Fibroblast of lung (primary cell): Measurements from ENCODE around the gene HERPUD1. TPM values are rescaled to one million over a fixed set of nuclear protein-coding genes. Genes with fewer than 3 reads are reported as not detected.

Source experiments
- DNase-seq, 2 donors: peaks; one replicate each; pipeline versions ENCODE4 v3.0.0 to v3.0.0-alpha.2; 2010; ENCODE audit warnings: low read depth in 2 of 2
- H2AFZ ChIP-seq: 2 replicates; pipeline ENCODE4 v1.5.1; 2012; ENCODE audit warnings: low read length, control low read depth, inconsistent platforms
- H3K27ac ChIP-seq: 2 replicates; pipeline ENCODE4 v1.5.1; 2011; ENCODE audit warnings: low read length, control low read depth; ENCODE audit not compliant: insufficient read depth
- H3K27me3 ChIP-seq: 2 replicates; pipeline ENCODE4 v1.5.1; 2011; ENCODE audit warnings: mild to moderate bottlenecking, low read length; ENCODE audit not compliant: control insufficient read depth, insufficient read depth
- H3K36me3 ChIP-seq: 2 replicates; pipeline ENCODE4 v1.5.1; 2011; ENCODE audit warnings: low read length; ENCODE audit not compliant: control insufficient read depth, insufficient read depth
- H3K4me1 ChIP-seq: 2 replicates; pipeline ENCODE4 v1.5.1; 2011; ENCODE audit warnings: low read length; ENCODE audit not compliant: control insufficient read depth, insufficient read depth; ENCODE audit errors: extremely low read depth
- H3K4me2 ChIP-seq: 2 replicates; pipeline ENCODE4 v1.5.1; 2011; ENCODE audit warnings: low read length, control low read depth; ENCODE audit not compliant: insufficient read depth; ENCODE audit errors: extremely low read depth
- H3K4me3 ChIP-seq, 4 experiments: fragments of 200-600 bp in 1 of 4; sonication (generic) in 1 of 4; replicated peaks in 1 of 4; 2 replicates each; pipeline ENCODE4 v1.5.1; 2011 to 2016; ENCODE audit warnings: low read length in 4 of 4, low read depth in 3 of 4, mild to moderate bottlenecking in 3 of 4, control low read depth in 2 of 4, inconsistent platforms in 1 of 4, mixed read lengths in 1 of 4; ENCODE audit not compliant: insufficient read depth in 1 of 4; ENCODE audit errors: control extremely low read depth in 1 of 4
- H3K79me2 ChIP-seq: 2 replicates; pipeline ENCODE4 v1.5.1; 2012; ENCODE audit warnings: mild to moderate bottlenecking, low read length, inconsistent platforms; ENCODE audit not compliant: control insufficient read depth, insufficient read depth
- H3K9ac ChIP-seq: 2 replicates; pipeline ENCODE4 v1.5.1; 2011; ENCODE audit warnings: mild to moderate bottlenecking, low read length, control low read depth; ENCODE audit not compliant: insufficient read depth
- H3K9me3 ChIP-seq: 2 replicates; pipeline ENCODE4 v1.5.1; 2012; ENCODE audit warnings: low read depth, low read length; ENCODE audit not compliant: control insufficient read depth, insufficient read depth
- H4K20me1 ChIP-seq: 2 replicates; pipeline ENCODE4 v1.5.1; 2011; ENCODE audit warnings: low read length; ENCODE audit not compliant: control insufficient read depth, insufficient read depth; ENCODE audit errors: extremely low read depth
- CTCF ChIP-seq, 2 donors: IDR thresholded peaks in 1 of 2; conservative IDR thresholded peaks in 1 of 2; 1 replicate in 1 of 2; 2 replicates in 1 of 2; pipeline ENCODE4 v1.5.1; 2011 to 2012; ENCODE audit warnings: low read length in 2 of 2, control low read depth in 1 of 2, inconsistent platforms in 1 of 2, low read depth in 1 of 2, mild to moderate bottlenecking in 1 of 2
- EZH2 ChIP-seq: IDR thresholded peaks from 2 replicates; pipeline ENCODE4 v1.5.1; 2012; ENCODE audit warnings: low read length, control low read depth, mild to moderate bottlenecking; ENCODE audit errors: missing control alignments
- polyA plus RNA-seq, 2 donors: library from polyadenylated mRNA; depleted of rRNA in 1 of 2; stranded (reverse) in 1 of 2; unstranded in 1 of 2; fragments of >200 nt; gene quantifications; 2 replicates each; pipeline ENCODE4 v1.2.1, GENCODE V29; 2011 to 2012; ENCODE audit warnings: missing spikeins in 1 of 2
- total RNA-seq: library from RNA; depleted of rRNA; stranded (reverse); fragments of >200 nt; gene quantifications from 2 replicates; pipeline ENCODE4 v1.2.1, GENCODE V29; 2014

Gene HERPUD1
- total and polyA plus RNA-seq, 2 donors (not counting 1 experiment from before 2014, with no cell fraction given) = 117 to 199 TPM

GRCh38 chr16:56993204-56993603 is 61.3 kb downstream of the HERPUD1 start:
- Histone ChIP-seq H4K20me1 (no peaks in the 10 kb centered on the region), H3K4me2 (no peak overlapping the region), H3K9me3 (no peaks in the 10 kb centered on the region), H3K4me3 (no peak overlapping the region), H3K79me2 (peaks cover 67% of the 10 kb centered on the region), H3K4me1 (peaks cover 8% of the 10 kb centered on the region), H3K36me3 (peaks cover 3% of the 10 kb centered on the region), H3K27ac (no peak overlapping the region), H3K9ac (no peak overlapping the region), H3K27me3 (no peaks in the 10 kb centered on the region), H2AFZ (no peak overlapping the region)
- peak in 1 of 2 donors; percentile 55 for DNase-seq
- TF ChIP-seq CTCF (conservative IDR thresholded peaks at IDR 0.05 in 1 of 2, IDR thresholded peaks at IDR 0.05 in 1 of 2; ENCODE audit: low read depth in 1 of 2, low read length in 2 of 2) (no peak), EZH2 (no peak)

- peaks cover 10% of the 10 kb centered on the region for H3K4me1 ChIP-seq
- DNase-seq = no peak
- H3K27me3 ChIP-seq = no peaks in the 10 kb centered on the region
- no peak overlapping the region for H3K27ac ChIP-seq
- H3K36me3 ChIP-seq = peaks cover 3% of the 10 kb centered on the region
- TF ChIP-seq EZH2 (no peak), CTCF (conservative IDR thresholded peaks at IDR 0.05 in 1 of 2, IDR thresholded peaks at IDR 0.05 in 1 of 2; ENCODE audit: low read depth in 1 of 2, low read length in 2 of 2) (no peak)
- no peaks in the 10 kb centered on the region for H4K20me1 ChIP-seq
- H2AFZ ChIP-seq = no peak overlapping the region
- no peaks in the 10 kb centered on the region for H3K9me3 ChIP-seq
- H3K9ac ChIP-seq = no peak overlapping the region
- no peak overlapping the region for H3K4me3 ChIP-seq
- H3K79me2 ChIP-seq = peaks cover 72% of the 10 kb centered on the region
- H3K4me2 ChIP-seq = no peak overlapping the region
Measured at GRCh38 chr16:56994311-56994710, 62.4 kb downstream of the HERPUD1 start.

Other genes with a start within 250 kb of the HERPUD1 start
- 86.8 and 137 TPM in 2 replicates for gene MT1X, start 249.7 kb upstream of the HERPUD1 start, total RNA-seq
- gene MT1X, start 249.7 kb upstream of the HERPUD1 start, polyA plus RNA-seq = 137 and 242 TPM in 2 replicates
- gene NUP93, start 202.0 kb upstream of the HERPUD1 start, total RNA-seq = 36.7 and 42.9 TPM in 2 replicates
- gene NUP93, start 202.0 kb upstream of the HERPUD1 start, polyA plus RNA-seq = 37.6 and 61.0 TPM in 2 replicates
- not detected in 2 replicates for gene SLC12A3, start 66.9 kb upstream of the HERPUD1 start, total RNA-seq
- gene SLC12A3, start 66.9 kb upstream of the HERPUD1 start, polyA plus RNA-seq = not detected in 2 replicates
- gene CETP, start 29.8 kb downstream of the HERPUD1 start, total RNA-seq = not detected in 2 replicates
- 0.06 TPM in 1 of 2 replicates, not detected in the other for gene CETP, start 29.8 kb downstream of the HERPUD1 start, polyA plus RNA-seq
- 23.6 and 43.6 TPM in 2 replicates for gene NLRC5, start 57.4 kb downstream of the HERPUD1 start, total RNA-seq
- gene NLRC5, start 57.4 kb downstream of the HERPUD1 start, polyA plus RNA-seq = 18.8 and 22.2 TPM in 2 replicates
- 14.6 and 20.5 TPM in 2 replicates for gene CPNE2, start 160.4 kb downstream of the HERPUD1 start, total RNA-seq
- gene CPNE2, start 160.4 kb downstream of the HERPUD1 start, polyA plus RNA-seq = 39.6 and 42.0 TPM in 2 replicates